NCI-H1436 treated with DMSO at 0.1 percent for 48 hours (cell line): ENCODE data around the gene CAND2.
"Not testable (repeated sequence)": the region's sequence is repeated elsewhere in the genome, so short reads cannot be mapped to it uniquely, and the experiment has no call there.

Experiments
- DNase-seq: peaks from one replicate; lab custom pipeline; 2025; lab: John Stamatoyannopoulos, UW

CAND2 gene

GRCh38 chr3:12861611-12862010 is 65.1 kb downstream of the CAND2 start:
- DNase-seq, result no peak

GRCh38 chr3:12862387-12862786 is 65.9 kb downstream of the CAND2 start:
- no peak for DNase-seq

GRCh38 chr3:12865271-12865670 is 68.8 kb downstream of the CAND2 start:
- no peak for DNase-seq

- DNase-seq, result no peak
Measured at GRCh38 chr3:12866836-12867235, 70.4 kb downstream of the CAND2 start.

- no peak for DNase-seq
Measured at GRCh38 chr3:12868039-12869034, 71.9 kb downstream of the CAND2 start.

GRCh38 chr3:12869035-12869621 is 72.6 kb downstream of the CAND2 start:
- no peak for DNase-seq

GRCh38 chr3:12870942-12871341 is 74.5 kb downstream of the CAND2 start:
- no peak for DNase-seq

GRCh38 chr3:12871404-12871983 is 75.0 kb downstream of the CAND2 start:
- DNase-seq, result no peak

- DNase-seq, result no peak
Measured at GRCh38 chr3:12875857-12876836, 79.7 kb downstream of the CAND2 start.

GRCh38 chr3:12877040-12877439 is 80.6 kb downstream of the CAND2 start:
- DNase-seq, result no peak

- no peak for DNase-seq
Measured at GRCh38 chr3:12878141-12878574, 81.7 kb downstream of the CAND2 start.

- not testable (repeated sequence) for DNase-seq
Measured at GRCh38 chr3:12878758-12879157, 82.3 kb downstream of the CAND2 start.

GRCh38 chr3:12879191-12879815 is 82.8 kb downstream of the CAND2 start:
- no peak for DNase-seq

- DNase-seq, result not testable (repeated sequence)
Measured at GRCh38 chr3:12881858-12882257, 85.4 kb downstream of the CAND2 start.

- no peak for DNase-seq
Measured at GRCh38 chr3:12882336-12883310, 86.1 kb downstream of the CAND2 start.

- DNase-seq, result no peak
Measured at GRCh38 chr3:12884186-12884680, 87.8 kb downstream of the CAND2 start.
